H1 (cell line): ENCODE measurements around the gene TWSG1. TPM values are rescaled to one million over a fixed set of nuclear protein-coding genes. Genes with fewer than 3 reads are reported as not detected.

Experiments used
- CTCF ChIA-PET: fragments of 300-600 bp; sonication (Branson Sonifier 250); formaldehyde crosslinking; loops from one replicate; lab custom pipeline; 2021; ENCODE audit not compliant: partially characterized antibody; lab: Charles Lee
- POLR2A ChIA-PET: fragments of 300-600 bp; sonication (Branson Sonifier 250); formaldehyde crosslinking; loops from one replicate; lab custom pipeline; 2021; ENCODE audit warnings: inconsistent platforms; ENCODE audit not compliant: partially characterized antibody; lab: Charles Lee
- DNase-seq, 2 experiments: peaks; one replicate each; pipeline versions ENCODE4 v3.0.0 to v3.0.0-alpha.2; 2010 to 2022; ENCODE audit warnings: low spot score in 2 of 2, low read depth in 1 of 2, mixed read lengths in 1 of 2
- FAIRE-seq: peaks from 2 replicates; lab custom pipeline; 2011; peaks lifted over from hg19 to GRCh38; lab: Jason Lieb, UNC
- H2AFZ ChIP-seq: 2 replicates; pipeline ENCODE4 v1.8.1; 2012; ENCODE audit warnings: low read length, inconsistent platforms
- H2AK5ac ChIP-seq: 2 replicates; pipeline ENCODE4 v1.6.1; 2013; ENCODE audit warnings: low read depth, low read length
- H2BK120ac ChIP-seq: replicated peaks from 2 replicates; pipeline ENCODE3; 2013; ENCODE audit warnings: low read depth, low read length, inconsistent platforms
- H2BK12ac ChIP-seq: 2 replicates; pipeline ENCODE4 v1.6.1; 2013; ENCODE audit warnings: low read depth, low read length
- H2BK15ac ChIP-seq: 2 replicates; pipeline ENCODE4 v1.6.1; 2013; ENCODE audit warnings: low read length
- H2BK20ac ChIP-seq: 2 replicates; pipeline ENCODE4 v1.6.1; 2013; ENCODE audit warnings: low read length
- H2BK5ac ChIP-seq: 2 replicates; pipeline ENCODE4 v1.6.1; 2013; ENCODE audit warnings: low read depth, low read length
- H3K14ac ChIP-seq: 2 replicates; pipeline ENCODE4 v1.6.1; 2013; ENCODE audit warnings: inconsistent platforms; ENCODE audit not compliant: insufficient read length
- H3K18ac ChIP-seq: 2 replicates; pipeline ENCODE4 v1.6.1; 2013; ENCODE audit warnings: low read length; ENCODE audit errors: extremely low read depth
- H3K23ac ChIP-seq: 2 replicates; pipeline ENCODE4 v1.6.1; 2013; ENCODE audit warnings: inconsistent platforms; ENCODE audit not compliant: insufficient read length
- H3K23me2 ChIP-seq: 2 replicates; pipeline ENCODE4 v1.6.1; 2013; ENCODE audit warnings: low read depth, low read length
- H3K27ac ChIP-seq: 2 replicates; pipeline ENCODE4 v1.6.1; 2011; ENCODE audit warnings: low read depth, low read length, inconsistent platforms
- H3K27me3 ChIP-seq, 4 experiments: replicated peaks in 1 of 4; 1 replicate in 1 of 4; 2 replicates in 3 of 4; pipeline versions ENCODE4 v1.6.1 to v1.8.1; 2011 to 2013; ENCODE audit warnings: low read length in 3 of 4, mild to moderate bottlenecking in 3 of 4, inconsistent platforms in 2 of 4, mixed read lengths in 2 of 4, moderate library complexity in 1 of 4; ENCODE audit not compliant: control insufficient read depth in 3 of 4, insufficient read depth in 3 of 4; ENCODE audit errors: extremely low read depth in 1 of 4
- H3K36me3 ChIP-seq, 4 experiments: 2 replicates each; pipeline versions ENCODE4 v1.6.1 to v1.8.1; 2011 to 2013; ENCODE audit warnings: mild to moderate bottlenecking in 4 of 4, low read length in 3 of 4, moderate library complexity in 2 of 4, control low read depth in 1 of 4, inconsistent platforms in 1 of 4; ENCODE audit not compliant: insufficient read depth in 4 of 4, control insufficient read depth in 2 of 4
- H3K4ac ChIP-seq: replicated peaks from 2 replicates; pipeline ENCODE3; 2013; ENCODE audit warnings: low read length, low read depth, mixed read lengths, inconsistent platforms; ENCODE audit not compliant: insufficient read length
- H3K4me1 ChIP-seq, 4 experiments: replicated peaks in 1 of 4; 1 replicate in 1 of 4; 2 replicates in 3 of 4; pipeline versions ENCODE4 v1.6.1 to v1.8.1; 2011 to 2013; ENCODE audit warnings: low read length in 3 of 4, inconsistent platforms in 2 of 4, mixed read lengths in 1 of 4; ENCODE audit not compliant: insufficient read depth in 4 of 4, control insufficient read depth in 3 of 4
- H3K4me2 ChIP-seq, 2 experiments: 2 replicates each; pipeline versions ENCODE4 v1.6.1 to v1.8.1; 2011 to 2013; ENCODE audit warnings: low read depth in 2 of 2, low read length in 2 of 2, control low read depth in 1 of 2, inconsistent platforms in 1 of 2, mild to moderate bottlenecking in 1 of 2; ENCODE audit not compliant: insufficient read depth in 1 of 2
- H3K4me3 ChIP-seq, 4 experiments: fragments of 200-600, 300-600 bp in 1 of 4; sonication (generic), shearing (Covaris generic), sonication (Bioruptor Twin) in 1 of 4; 2 replicates each; pipeline versions ENCODE4 v1.5.1 to v1.8.1; 2011 to 2016; ENCODE audit warnings: low read length in 4 of 4, low read depth in 3 of 4, control low read depth in 2 of 4, inconsistent platforms in 2 of 4, mild to moderate bottlenecking in 2 of 4, mixed read lengths in 1 of 4, moderate library complexity in 1 of 4; ENCODE audit not compliant: insufficient read depth in 2 of 4; ENCODE audit errors: extremely low read depth in 1 of 4
- H3K56ac ChIP-seq: replicated peaks from 2 replicates; pipeline ENCODE3; 2013; ENCODE audit warnings: low read depth, mild to moderate bottlenecking, mixed read lengths, low read length, inconsistent platforms; ENCODE audit not compliant: insufficient read length
- H3K79me1 ChIP-seq: 2 replicates; pipeline ENCODE4 v1.6.1; 2013; ENCODE audit warnings: low read depth, low read length, control low read depth
- H3K79me2 ChIP-seq, 2 experiments: 2 replicates each; pipeline versions ENCODE4 v1.6.1 to v1.8.1; 2012 to 2013; ENCODE audit warnings: low read length in 2 of 2, mild to moderate bottlenecking in 2 of 2, inconsistent platforms in 1 of 2; ENCODE audit not compliant: insufficient read depth in 2 of 2, control insufficient read depth in 1 of 2
- H3K9ac ChIP-seq, 4 experiments: replicated peaks in 1 of 4; 1 replicate in 1 of 4; 2 replicates in 3 of 4; pipeline versions ENCODE4 v1.6.1 to v1.8.1; 2011 to 2013; ENCODE audit warnings: low read depth in 3 of 4, low read length in 3 of 4, control low read depth in 2 of 4, mild to moderate bottlenecking in 2 of 4, moderate library complexity in 2 of 4, inconsistent platforms in 1 of 4; ENCODE audit errors: extremely low read depth in 1 of 4
- H3K9me3 ChIP-seq, 2 experiments: 2 replicates each; pipeline versions ENCODE4 v1.6.1 to v1.8.1; 2012 to 2013; ENCODE audit warnings: mild to moderate bottlenecking in 2 of 2, moderate library complexity in 2 of 2, control low read depth in 1 of 2, inconsistent platforms in 1 of 2, low read depth in 1 of 2, low read length in 1 of 2, mixed read lengths in 1 of 2; ENCODE audit not compliant: insufficient read depth in 2 of 2
- H4K20me1 ChIP-seq, 2 experiments: replicated peaks in 1 of 2; 2 replicates each; pipeline versions ENCODE3 to v1.8.1; 2011 to 2013; ENCODE audit warnings: inconsistent platforms in 2 of 2, low read length in 2 of 2, mild to moderate bottlenecking in 1 of 2; ENCODE audit not compliant: insufficient read depth in 2 of 2, control insufficient read depth in 1 of 2
- H4K5ac ChIP-seq: 2 replicates; pipeline ENCODE4 v1.6.1; 2013; ENCODE audit warnings: low read length, low read depth, mixed read lengths, inconsistent platforms; ENCODE audit not compliant: insufficient read length
- H4K8ac ChIP-seq: 2 replicates; pipeline ENCODE4 v1.8.0; 2013; ENCODE audit warnings: mild to moderate bottlenecking, moderate library complexity, low read length, inconsistent platforms; ENCODE audit not compliant: insufficient read depth; ENCODE audit errors: extremely low read depth
- H4K91ac ChIP-seq: replicated peaks from 2 replicates; pipeline ENCODE3; 2013; ENCODE audit warnings: low read length, mixed read lengths, inconsistent platforms; ENCODE audit not compliant: insufficient read length
- CREB1 ChIP-seq: IDR thresholded peaks from 2 replicates; pipeline ENCODE4 v1.6.1; 2012; ENCODE audit warnings: inconsistent platforms
- CTBP2 ChIP-seq: IDR thresholded peaks from 2 replicates; pipeline ENCODE4 v1.7.0; 2011; ENCODE audit warnings: borderline replicate concordance, mild to moderate bottlenecking, moderate library complexity, mixed read lengths, low read length; ENCODE audit not compliant: insufficient read depth, insufficient read length
- EZH2 ChIP-seq: fragments of 200-600 bp; sonication (generic); IDR thresholded peaks from 2 replicates; pipeline ENCODE4 v1.7.1; 2012; ENCODE audit warnings: low read depth, mild to moderate bottlenecking, moderate library complexity, low read length, inconsistent platforms; ENCODE audit not compliant: severe bottlenecking
- GTF2F1 ChIP-seq: IDR thresholded peaks from 2 replicates; pipeline ENCODE4 v1.6.1; 2012; ENCODE audit warnings: low read depth, low read length, improper control_type of control experiment, borderline replicate concordance
- POU5F1 ChIP-seq: IDR thresholded peaks from 2 replicates; pipeline ENCODE4 v1.6.1; 2011; ENCODE audit warnings: low read depth, mild to moderate bottlenecking, low read length, moderate library complexity
- SIRT6 ChIP-seq: IDR thresholded peaks from one replicate; pipeline ENCODE4 v1.7.1; 2012; ENCODE audit warnings: low read length, inconsistent platforms
- TAF1 ChIP-seq: IDR thresholded peaks from 2 replicates; pipeline ENCODE4 v1.6.1; 2011; ENCODE audit warnings: mild to moderate bottlenecking, low read depth, low read length
- USF2 ChIP-seq: IDR thresholded peaks from 2 replicates; pipeline ENCODE4 v1.6.1; 2011; ENCODE audit warnings: low read length, improper control_type of control experiment
- YY1 ChIP-seq: IDR thresholded peaks from 2 replicates; pipeline ENCODE4 v1.6.1; 2011; ENCODE audit warnings: low read depth, mild to moderate bottlenecking, low read length
- WGBS, 2 experiments: shearing (Covaris generic) in 1 of 2; methylation state at CpG; one replicate each; pipeline versions ENCODE4 v1.1.6 to v1.1.7; 2013 to 2015; ENCODE audit warnings: low lambda C conversion rate in 2 of 2, mixed read lengths in 2 of 2, inconsistent platforms in 1 of 2, low coverage in 1 of 2, missing lambda C conversion rate in 1 of 2; ENCODE audit not compliant: insufficient replicate concordance in 2 of 2, insufficient coverage in 1 of 2, insufficient read length in 1 of 2; ENCODE audit errors: extremely low coverage in 1 of 2, missing lambda C conversion rate in 1 of 2; 5-methylcytosine and 5-hydroxymethylcytosine counted together
- polyA plus RNA-seq, 7 experiments: library from polyadenylated mRNA; depleted of rRNA in 3 of 7; stranded (reverse) in 5 of 7; unstranded in 2 of 7; fragments of >200 nt in 5 of 7; fragments of 200-250 nt in 2 of 7; gene quantifications; 1 replicate in 5 of 7; 2 replicates in 1 of 7; 4 replicates in 1 of 7; pipeline versions ENCODE4 v1.2.1 to v1.2.3, GENCODE V29; 2011 to 2013; ENCODE audit warnings: missing spikeins in 2 of 7, mixed read lengths in 2 of 7
- total RNA-seq: library from RNA; stranded (reverse); fragmentation: NEBNext Ultra II Directional; extraction: Animal tissue kit (Norgen Biotek cat#: 25700); gene quantifications from 2 replicates; pipeline ENCODE4 v1.2.1, GENCODE V29; 2021

TWSG1 gene
- total and polyA plus RNA-seq, 2 of the 8 experiments (the other 6 are each of a cell fraction or from before 2014, with no cell fraction given): 11.8 to 19.8 TPM

- Histone ChIP-seq H3K79me2 (no peaks in the 10 kb centered on the region), H3K4me2 (no peak overlapping the region), H3K18ac (no peak overlapping the region), H3K23me2 (no peaks in the 10 kb centered on the region), H2BK12ac (no peak overlapping the region), H2BK20ac (no peak overlapping the region), H2AK5ac (no peak overlapping the region), H3K4ac (no peak overlapping the region), H3K9me3 (no peaks in the 10 kb centered on the region; a peak in 1 of 4 replicates), H3K4me1 (no peaks in the 10 kb centered on the region), H3K36me3 (no peaks in the 10 kb centered on the region), H2BK15ac (no peak overlapping the region), H4K91ac (no peak overlapping the region), H4K20me1 (no peaks in the 10 kb centered on the region), H3K14ac (no peak overlapping the region), H4K5ac (no peak overlapping the region), H3K79me1 (no peaks in the 10 kb centered on the region), H4K8ac (no peak overlapping the region), H2BK120ac (no peak overlapping the region), H2AFZ (no peak overlapping the region), H3K27me3 (no peaks in the 10 kb centered on the region), H3K9ac (no peak overlapping the region), H3K56ac (no peak overlapping the region), H3K23ac (no peak overlapping the region), H2BK5ac (no peak overlapping the region), H3K27ac (no peak overlapping the region), H3K4me3 (no peak overlapping the region)
- FAIRE-seq (no peak), DNase-seq (no peak)
- WGBS, 2 experiments: 95% methylated on average over 5 of the region's 5 CpGs; no CpG with 5 or more reads in 1 of the 2 experiments
- TF ChIP-seq YY1: no peak
- TF ChIP-seq SIRT6: no peak
- no peak for TF ChIP-seq GTF2F1
- TF ChIP-seq TAF1: no peak
- TF ChIP-seq POU5F1: no peak
- no peak for TF ChIP-seq CTBP2
- TF ChIP-seq CREB1: no peak
- TF ChIP-seq USF2: no peak
- no peak for TF ChIP-seq EZH2
- ChIA-PET CTCF (interaction anchor here (0.5 to 1.2 kb wide), 2 partner anchors 14 to 39 kb away, joined by 3 to 4 read pairs; no protein-coding TSS in a partner anchor), POLR2A (interaction anchor here (1.3 kb wide), 1 partner anchor 12 kb away, joined by 3 read pairs; no protein-coding TSS in a partner anchor)
Observed at GRCh38 chr18:9389706-9390105, 55.1 kb downstream of the TWSG1 start.
